Bone marrow (tissue), 2 donors: ENCODE measurements around the gene TFB1M.
"Not testable (repeated sequence)": the region's sequence is repeated elsewhere in the genome, so short reads cannot be mapped to it uniquely, and the experiment has no call there.

Experiments
- DNase-seq, 2 donors: peaks; one replicate each; lab custom pipeline; 2025; lab: John Stamatoyannopoulos, UW

The TFB1M gene

GRCh38 chr6:155314092-155314772, at the start of gene TFB1M:
TFB1M (minus strand) TSS chr6:155314484; CDS start chr6:155314428, 56 bp downstream.
- peak; percentile 79 to 97 for DNase-seq

- peak in 1 of 2 donors; percentile 20 for DNase-seq
Observed at GRCh38 chr6:155364021-155364420, 49.7 kb upstream of the TFB1M start.

- DNase-seq, result not testable (repeated sequence)
Observed at GRCh38 chr6:155362968-155363632, 48.8 kb upstream of the TFB1M start.

GRCh38 chr6:155354167-155354566, 39.9 kb upstream of the TFB1M start:
- DNase-seq, result no peak

DNA sequence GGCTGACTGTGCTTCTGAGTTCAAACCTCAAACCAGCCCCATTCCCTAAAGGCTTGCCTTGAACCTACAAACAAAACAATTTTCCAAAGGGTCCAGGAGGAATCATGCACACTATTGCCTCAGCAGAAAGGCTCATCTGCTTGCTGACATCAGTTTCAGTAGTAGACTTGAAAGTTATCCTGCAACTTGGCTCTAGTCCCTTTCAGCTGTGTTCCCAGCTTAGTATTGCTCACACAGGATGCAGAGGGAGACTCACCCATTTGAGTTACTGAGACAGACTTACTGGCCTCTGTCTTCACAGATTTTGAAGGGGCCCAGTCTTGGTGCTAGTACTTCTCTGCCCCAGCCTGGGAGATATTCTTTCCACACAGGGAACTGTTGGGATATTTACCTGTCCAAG, 38.5 kb upstream of the TFB1M start:
- no peak for DNase-seq

- no peak for DNase-seq
Observed at GRCh38 chr6:155352130-155352420, 37.8 kb upstream of the TFB1M start.

DNA sequence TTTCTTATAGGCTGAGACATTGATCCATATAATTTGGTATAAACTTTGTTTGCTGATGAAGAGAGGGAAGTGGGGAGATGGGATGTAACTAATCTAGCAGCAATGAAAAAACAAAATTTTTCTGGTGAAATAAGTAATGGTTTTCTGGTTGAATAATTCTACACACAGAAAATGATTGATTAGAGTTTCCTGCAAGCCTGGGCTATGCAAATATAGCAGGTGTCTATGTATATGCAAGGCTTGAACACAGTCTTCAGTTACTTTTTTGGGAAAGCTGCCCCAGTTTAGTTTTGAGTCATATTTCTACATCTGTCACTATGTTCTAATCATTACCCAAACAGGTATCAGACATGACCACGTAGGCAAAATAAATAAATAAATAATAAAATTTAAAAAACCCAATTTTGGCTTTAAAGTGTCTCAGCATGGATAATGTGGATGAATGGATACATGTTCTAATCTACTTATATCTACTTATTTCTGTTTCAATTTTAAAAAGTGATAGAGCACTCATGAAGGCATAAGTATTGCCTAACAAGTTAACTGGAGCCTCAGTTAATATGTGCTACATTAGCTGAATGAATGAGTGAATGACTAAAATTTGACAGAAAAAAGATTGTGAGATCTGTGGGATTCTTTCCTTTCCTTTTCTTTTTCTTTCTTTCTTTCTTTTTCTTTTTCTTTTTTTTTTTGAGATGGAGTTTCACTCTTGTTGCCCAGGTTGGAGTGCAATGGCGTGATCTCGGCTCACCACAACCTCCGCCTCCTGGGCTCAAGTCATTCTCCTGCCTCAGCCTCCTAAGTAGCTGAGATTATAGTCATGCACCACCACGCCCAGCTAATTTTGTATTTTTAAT, 37.2 kb upstream of the TFB1M start:
- no peak for DNase-seq

DNA sequence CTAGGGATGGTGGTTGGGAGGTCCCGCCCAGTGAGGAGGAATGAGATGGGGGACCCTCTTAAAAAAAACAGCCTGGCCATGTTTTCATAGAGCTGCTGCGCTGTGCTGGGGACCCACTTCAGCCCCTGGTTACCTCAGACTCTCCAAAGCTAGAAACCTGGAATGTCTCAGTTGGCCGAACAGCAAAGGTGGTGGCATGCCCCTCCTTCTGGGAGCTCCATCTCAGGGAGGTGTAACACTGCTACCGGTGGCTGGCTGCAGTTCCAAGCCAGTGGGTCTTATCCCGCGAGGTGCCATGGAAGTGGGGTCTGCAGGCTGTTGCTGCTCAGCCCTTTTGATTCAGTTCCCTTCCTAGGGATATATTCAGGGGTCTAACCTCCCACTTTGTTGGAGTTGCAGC, 35.7 kb upstream of the TFB1M start:
- no peak for DNase-seq

- DNase-seq, result no peak
Observed at GRCh38 chr6:155349129-155349528, 34.8 kb upstream of the TFB1M start.

GRCh38 chr6:155347800-155348199, 33.5 kb upstream of the TFB1M start:
- no peak for DNase-seq

- no peak for DNase-seq
Observed at GRCh38 chr6:155346957-155347356, 32.7 kb upstream of the TFB1M start.

DNA sequence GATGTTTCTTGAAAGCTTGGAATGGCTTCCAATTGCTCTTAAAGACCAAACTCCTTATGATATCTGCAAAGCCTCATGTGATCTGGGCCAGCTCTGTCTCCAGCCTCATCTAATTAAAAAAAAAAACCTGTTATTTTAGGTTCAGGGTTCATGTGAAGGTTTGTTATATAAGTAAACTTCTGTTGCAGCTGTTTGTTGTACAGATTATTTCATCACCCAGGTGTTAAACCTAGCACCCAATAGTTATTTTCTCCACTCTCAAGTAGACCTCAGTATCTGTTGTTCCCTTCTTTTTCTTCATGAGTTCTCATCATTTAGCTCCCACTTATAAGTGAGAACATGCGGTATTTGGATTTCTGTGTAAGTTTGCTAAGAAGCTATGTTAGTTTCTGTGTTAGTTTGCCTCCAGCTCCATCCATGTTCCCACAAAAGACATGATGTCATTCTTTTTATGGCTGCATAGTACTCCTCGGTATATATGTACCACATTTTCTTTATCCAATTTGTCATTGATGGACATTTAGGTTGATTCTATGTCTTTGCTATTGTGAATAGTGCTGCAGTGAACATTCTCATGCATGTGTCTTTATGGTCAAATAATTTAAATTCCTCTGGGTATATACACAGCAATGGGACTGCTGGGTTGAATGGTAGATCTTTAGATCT, 30.2 kb upstream of the TFB1M start:
- DNase-seq, result no peak

GRCh38 chr6:155341130-155341828, 27.0 kb upstream of the TFB1M start:
- DNase-seq, result peak in 1 of 2 donors; percentile 8

DNA sequence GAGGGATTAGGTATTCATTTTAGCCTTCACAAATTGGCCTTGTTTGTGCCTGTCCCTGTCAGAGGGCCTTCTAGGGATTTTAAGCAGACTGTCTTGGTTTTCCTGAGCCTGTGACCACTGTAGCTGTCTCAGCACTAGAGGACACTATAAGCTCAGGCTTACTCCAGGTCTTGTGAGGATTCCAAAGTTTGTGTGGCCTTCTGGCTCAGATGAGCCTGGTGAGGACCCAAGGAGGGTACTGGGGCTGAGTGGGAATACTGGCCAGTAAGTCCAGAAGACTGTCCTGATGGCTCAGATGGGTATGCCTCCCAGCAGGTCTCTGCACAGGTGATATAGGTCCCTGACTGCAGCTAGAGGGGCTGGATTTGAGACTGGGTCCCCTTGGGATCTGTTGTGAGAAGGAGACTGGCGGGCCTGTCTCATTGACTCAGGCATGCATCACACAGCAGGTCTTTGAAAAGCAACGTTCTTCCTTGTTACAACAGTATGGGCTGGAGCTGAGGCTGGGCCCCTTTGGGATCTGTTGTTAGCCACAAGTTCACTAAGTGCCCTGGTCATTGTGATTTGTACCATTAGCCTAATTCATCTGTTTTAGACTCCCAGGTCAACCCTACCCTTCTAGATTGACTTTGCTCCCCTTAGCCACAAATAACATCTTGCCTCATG, 26.3 kb upstream of the TFB1M start:
- no peak for DNase-seq

GRCh38 chr6:155339929-155340328, 25.6 kb upstream of the TFB1M start:
- not testable (repeated sequence) for DNase-seq

- not testable (repeated sequence) for DNase-seq
Observed at GRCh38 chr6:155338237-155338636, 24.0 kb upstream of the TFB1M start.

GRCh38 chr6:155335265-155335664, 21.0 kb upstream of the TFB1M start:
- DNase-seq, result no peak

DNA sequence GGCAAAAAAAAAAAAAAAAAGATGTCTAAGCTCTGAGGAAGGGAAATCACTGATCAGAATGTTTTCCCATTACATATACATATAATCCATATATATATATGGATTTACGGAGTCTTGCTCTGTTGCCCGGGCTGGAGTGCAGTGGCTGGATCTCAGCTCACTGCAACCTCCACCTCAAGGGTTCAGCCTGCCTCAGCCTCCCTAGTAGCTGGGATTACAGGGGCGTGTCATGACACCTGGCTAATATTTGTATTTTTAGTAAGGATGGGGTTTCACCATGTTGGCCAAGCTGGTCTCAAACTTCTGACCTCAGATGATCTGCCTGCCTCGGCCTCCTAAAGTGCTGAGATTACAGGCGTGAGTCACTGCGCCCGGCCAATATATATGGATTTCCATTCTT, 19.8 kb upstream of the TFB1M start:
- not testable (repeated sequence) for DNase-seq

- no peak for DNase-seq
Observed at GRCh38 chr6:155333414-155333813, 19.1 kb upstream of the TFB1M start.

DNA sequence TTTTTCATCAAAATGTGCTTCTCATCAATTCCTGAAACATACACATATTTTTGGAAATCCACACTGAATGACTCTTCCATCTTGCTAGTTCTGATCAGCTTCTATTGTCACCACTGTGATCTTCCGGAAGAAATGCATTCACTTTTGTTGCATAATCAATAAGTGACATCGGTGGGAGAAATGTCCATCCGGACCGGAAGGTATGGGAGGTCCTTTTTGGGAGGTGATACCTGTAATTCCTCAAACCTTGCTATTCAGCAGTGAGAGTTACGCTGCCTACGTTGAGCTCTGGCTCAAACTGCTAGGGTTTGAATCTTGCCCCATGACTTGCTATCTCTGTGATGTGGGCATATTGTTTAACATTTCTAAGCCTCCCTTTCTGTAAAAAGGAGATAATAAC, 16.6 kb upstream of the TFB1M start:
- no peak for DNase-seq

GRCh38 chr6:155330133-155330734, 15.9 kb upstream of the TFB1M start:
- DNase-seq, result no peak
